CD4-positive, alpha-beta T cell treated with Interleukin-21 for 1 hour (primary cell): ENCODE measurements around the gene KBTBD3.

Experiments
- DNase-seq: peaks from one replicate; pipeline ENCODE4 v3.0.0-alpha.2; 2020

The KBTBD3 gene, protein sequence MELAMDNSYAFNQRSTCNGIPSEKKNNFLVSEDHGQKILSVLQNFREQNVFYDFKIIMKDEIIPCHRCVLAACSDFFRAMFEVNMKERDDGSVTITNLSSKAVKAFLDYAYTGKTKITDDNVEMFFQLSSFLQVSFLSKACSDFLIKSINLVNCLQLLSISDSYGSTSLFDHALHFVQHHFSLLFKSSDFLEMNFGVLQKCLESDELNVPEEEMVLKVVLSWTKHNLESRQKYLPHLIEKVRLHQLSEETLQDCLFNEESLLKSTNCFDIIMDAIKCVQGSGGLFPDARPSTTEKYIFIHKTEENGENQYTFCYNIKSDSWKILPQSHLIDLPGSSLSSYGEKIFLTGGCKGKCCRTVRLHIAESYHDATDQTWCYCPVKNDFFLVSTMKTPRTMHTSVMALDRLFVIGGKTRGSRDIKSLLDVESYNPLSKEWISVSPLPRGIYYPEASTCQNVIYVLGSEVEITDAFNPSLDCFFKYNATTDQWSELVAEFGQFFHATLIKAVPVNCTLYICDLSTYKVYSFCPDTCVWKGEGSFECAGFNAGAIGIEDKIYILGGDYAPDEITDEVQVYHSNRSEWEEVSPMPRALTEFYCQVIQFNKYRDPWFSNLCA

DNA sequence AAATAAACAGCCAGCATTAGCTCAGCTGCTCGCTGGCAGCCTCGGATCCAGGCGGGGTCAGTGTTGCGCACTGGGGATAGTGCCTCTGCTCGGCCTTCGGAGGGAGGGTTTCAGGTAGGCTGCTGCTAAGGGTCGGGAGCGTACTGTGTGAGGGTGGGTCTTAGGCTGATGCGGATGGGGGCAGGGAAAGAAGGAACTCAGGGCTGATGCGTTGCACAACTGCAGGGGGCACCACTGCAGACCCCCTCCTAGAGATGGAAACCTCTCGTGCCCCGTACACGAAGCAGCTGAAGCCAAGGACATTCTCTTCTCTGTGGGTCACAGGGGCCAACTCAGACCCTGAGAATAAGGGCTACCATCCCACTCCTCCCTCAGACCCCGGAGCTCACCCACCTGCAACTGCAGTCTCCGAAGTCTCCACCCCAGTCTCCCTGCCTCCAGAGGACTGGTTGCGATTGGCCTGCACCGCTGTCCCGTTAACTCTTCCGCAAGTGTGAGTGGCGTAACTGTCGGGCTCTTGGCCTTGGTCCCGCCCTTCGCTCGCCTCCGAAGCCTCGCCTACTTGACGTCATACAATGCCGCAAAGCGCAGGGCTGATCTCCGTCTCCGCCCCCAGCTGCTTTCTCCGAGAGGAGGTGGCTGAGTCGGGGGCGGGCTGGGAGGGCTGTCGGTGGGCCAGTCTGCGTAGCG lies at the start of gene KBTBD3:
KBTBD3 (minus strand) TSS at position 429 of the 690 bp plus-strand sequence. CDS start 18,250 bp downstream, outside the sequence.
- peak; percentile 99 for DNase-seq

DNA sequence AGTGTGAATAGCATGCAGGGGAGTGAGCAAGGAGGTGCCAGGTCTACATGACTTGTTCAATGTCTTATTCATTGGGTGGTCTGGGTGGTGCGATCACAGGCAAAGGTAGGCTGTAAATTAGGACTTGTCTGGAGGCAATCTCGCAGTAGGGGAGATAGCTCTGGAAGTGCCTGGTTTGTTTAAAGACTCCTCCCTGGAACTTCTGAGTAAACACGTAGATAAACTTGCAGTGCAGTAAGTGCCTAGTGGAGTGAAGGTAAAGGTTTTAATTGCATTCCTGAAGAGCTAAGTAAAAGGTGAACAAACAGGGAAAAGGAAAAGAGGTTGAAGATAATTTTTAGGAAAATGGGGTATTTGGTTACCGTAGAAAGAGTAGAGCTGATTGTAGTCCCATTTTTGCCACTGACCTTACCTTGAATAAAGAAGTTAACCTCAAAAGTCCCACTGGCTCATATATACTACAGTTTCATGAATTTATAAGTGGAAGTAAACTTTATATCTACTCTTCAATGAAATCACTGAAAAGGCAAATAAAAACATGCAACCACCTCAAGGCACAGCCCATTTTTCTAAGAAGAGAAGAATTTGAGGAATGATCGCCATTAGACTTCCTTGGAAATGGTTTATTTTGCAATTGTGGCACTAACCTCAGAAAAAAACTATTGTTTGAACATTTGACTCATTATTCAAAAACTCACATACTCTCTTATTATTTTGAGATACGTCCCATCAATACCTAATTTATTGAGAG lies 44.6 kb upstream of the KBTBD3 start:
- DNase-seq: no peak

DNA sequence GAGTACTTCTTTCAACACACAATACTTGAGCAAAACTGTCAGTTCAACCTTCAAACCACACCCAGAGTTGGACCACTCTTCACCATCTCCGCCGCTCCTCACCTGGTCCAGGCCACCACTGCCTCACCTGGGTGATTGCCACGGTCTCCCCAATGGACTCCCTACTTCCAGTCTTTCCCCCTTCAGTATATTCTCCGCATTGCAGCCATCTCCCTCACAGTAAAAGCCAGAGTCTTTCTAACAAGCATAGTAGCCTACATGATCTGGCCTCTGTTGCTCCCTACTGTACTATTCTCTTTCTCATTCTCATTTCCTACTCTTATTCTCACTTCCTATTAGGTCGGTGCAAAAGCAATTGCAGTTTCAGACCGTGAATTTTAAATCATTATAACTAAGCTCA lies 28.8 kb upstream of the KBTBD3 start:
- no peak for DNase-seq

DNA sequence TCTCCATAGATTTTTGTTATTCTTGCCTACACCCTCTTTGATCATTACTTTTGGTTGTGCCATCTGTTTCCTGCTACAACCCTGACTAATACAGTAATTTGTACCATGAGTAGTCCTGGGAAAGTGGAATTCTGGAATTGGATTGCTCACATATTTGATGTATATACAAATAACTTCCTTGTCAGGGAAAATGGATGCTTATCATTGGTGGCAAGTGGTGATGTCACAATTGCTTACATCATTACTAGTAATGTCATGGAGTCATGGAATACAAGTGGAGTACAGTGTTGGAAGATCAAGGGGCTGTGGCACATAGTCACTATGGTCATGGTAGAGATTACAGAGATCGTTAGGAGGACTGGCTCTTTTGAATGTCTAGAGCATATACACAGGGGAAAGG lies 24.7 kb upstream of the KBTBD3 start:
- DNase-seq: no peak

DNA sequence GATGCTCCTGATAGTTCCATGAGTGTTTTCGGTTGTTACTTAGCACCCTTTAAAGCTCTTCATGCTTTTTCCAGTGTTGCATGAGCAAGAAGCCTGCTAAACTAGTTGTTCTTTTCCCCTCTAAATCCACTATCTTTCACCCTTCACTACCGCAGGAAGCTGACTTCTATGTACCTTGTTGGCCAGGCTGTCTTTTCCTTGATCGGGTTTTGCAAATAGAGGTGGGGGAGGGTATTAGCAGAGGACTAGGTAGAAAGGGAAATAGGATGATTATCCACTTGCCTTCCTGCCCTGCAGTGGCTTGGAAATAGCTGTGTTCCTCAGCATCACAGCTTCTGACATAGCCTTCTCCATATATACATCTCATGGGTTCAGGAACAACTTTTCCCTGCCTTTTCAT lies 24.2 kb upstream of the KBTBD3 start:
- DNase-seq: no peak

DNA sequence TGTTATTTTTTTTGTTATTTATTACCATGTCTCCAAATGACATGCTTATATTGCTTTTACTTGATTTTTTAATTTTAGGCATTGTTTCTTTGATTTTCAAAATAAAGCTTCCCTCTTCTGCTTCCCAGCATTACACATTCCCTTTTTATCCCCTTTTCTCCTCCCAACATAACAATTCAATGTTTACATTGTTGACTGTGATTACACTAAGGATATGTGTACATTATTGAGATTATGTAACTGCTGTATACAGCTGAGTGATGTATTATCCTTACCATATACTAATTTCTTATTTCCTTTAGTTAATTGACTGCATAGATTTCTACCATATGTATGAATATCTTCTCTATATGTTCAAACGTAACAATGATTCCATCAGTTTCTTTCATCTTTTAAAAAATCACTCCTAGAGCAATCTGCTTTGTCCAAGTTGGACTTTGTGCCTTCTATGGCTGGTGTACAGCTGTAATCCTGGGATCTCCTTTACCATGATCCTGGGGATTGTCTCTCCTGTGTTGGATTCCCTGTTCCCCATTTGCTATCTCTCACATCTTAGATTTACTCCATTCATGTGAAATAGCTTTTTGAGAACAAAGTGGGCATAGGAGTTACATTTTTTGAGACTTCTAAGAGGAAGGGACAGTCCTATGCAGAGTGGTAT lies 21.9 kb upstream of the KBTBD3 start:
- DNase-seq: no peak

DNA sequence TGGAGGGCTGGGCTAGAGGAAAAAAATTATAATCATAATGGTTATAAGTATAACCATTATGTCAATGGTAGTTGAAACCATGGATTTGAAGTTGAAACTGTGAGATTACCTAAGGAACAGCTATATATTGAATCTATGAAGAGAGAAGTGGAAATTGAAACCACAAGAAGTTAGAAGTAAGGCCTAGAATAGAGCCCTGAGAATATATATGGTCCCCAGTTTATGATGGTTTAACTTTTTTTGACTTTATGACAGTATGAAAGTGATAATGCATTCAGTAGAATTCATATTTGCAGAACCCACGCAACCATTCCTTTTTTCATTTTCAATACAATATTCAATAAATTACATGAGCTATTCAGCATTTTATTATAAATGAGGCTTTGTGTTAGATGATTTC lies 15.3 kb upstream of the KBTBD3 start:
- DNase-seq: no peak

DNA sequence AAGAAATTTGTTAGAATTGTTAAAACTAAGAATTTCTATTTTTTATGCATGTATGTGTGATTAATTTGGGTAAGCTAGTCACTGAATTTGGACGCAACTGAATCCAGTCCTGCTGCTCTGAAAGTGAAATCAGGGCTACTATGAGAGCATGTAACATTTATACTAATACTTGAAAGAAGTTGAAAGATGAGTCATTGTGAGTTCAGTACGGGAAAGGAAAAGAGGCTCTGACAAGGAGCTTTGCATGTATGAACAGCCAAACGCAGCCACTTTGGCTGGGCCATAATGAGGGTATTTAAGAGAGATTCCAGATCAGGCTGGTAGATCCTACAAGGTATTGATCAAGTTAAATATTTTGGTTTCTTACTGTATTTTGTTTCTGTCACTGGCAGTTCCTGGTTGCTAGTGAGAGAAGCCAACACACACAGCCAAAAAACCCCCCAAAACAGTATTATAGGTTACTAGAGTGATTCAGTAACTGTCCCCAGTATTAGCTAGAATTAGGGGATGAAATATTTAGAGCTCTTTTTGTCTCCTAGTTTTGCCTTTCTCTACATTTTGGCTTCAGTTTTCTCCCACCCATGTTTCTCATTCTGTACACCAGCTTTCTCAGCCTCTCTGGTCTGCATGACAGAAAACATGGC lies 14.5 kb upstream of the KBTBD3 start:
- DNase-seq: no peak

DNA sequence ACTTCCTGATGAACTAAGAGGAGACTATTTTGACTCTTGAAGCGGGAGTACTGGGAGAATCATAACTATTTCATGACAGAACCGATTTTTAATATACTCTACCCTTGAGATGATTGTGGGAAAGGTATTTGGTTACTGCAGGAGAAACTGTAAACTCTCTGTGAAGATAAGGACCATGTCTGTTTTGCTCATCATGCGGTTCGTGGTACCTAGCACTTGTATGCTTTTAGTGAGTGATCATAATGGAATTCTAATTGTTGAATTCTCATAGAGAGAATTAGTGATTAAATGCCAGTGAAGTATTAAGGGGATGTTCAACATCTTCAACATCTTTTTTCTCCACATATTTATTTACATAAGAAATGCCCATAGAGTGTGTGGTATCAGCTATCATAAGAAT lies 11.7 kb upstream of the KBTBD3 start:
- DNase-seq: no peak

DNA sequence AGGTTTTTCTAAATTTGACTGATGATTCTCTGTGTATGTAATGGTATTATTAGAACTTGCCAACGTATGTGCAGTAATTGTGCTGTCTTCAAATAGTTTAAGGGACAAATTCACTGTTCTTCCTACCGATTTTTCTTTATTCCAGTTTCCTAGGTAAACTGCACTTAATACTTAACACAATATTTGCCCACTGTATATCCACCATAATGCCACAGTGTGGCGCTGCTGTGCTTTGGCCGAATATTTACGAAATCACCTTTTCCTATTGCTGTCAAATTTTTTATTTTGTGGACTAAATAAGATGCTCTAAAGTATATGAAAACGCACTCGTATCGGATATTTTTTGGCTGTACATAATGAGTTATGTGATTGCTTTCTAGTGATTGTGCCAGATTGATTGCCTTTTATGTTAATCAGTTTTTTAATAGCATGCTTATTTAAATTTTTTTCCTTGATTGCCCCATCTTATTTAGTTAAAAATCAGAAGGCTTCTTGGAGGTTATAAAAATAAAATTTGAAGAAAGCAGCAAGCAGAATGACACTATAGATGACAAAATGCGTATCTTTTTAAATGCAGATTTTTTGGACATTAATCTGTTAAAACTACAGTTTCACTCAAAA lies 10.8 kb upstream of the KBTBD3 start:
- peak; percentile 52 for DNase-seq

DNA sequence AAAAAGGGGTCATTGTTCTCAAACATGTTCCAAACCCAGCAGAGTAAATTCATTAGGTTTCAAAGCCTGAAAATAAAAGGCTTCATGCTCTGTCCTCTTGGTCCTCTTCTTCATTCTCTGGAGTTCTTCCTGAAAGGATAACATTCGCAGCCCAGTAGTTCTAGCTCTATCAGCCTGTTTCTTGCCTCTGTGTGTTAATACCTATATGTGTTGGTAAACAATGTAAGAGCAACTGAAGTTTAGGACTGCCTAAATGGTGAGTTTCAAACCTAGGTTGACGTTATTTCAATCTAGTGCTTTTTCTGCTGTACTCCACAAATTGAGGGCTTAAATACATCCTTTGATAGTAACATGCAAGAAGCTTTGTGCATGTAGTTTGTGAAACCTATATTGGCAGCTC lies 9.7 kb upstream of the KBTBD3 start:
- DNase-seq: no peak

DNA sequence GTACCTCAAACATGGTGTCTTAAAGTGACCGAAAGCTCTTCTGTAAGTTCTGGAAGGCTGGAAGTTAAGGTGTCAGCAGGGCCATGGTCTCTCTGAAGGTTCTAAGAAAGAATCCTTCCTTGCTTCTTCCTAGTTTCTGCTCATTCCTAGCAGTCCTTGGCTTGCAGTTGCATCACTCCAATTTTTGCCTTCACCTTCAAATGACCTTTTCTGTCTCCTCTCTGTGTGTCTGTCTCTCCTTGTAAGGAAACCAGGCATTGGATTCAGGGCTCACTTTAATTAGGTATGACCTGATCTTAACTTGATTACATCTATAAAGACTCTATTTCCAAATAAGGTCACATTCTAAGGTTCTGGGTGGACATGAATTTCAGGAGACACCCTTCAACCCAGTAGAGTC lies 9.0 kb upstream of the KBTBD3 start:
- DNase-seq: no peak

DNA sequence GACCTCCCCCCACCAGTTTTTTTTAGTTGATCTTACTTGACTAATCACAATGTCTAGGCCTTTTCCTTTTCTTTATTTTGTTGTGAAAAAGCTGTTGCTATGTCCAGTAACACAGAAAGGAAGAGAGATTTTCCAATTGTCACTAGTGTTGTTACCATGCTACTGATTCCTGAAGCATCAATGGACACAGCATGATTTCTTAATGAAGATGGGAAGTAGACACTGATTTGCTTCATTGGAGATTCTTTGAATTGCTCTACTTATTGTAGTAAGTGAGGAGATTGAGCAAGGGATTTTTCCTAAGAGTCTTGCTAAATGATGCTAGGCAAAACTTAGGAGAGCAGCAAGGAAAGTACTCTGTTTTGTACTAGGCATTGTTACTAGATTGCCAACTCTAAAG lies 4.9 kb upstream of the KBTBD3 start:
- no peak for DNase-seq

DNA sequence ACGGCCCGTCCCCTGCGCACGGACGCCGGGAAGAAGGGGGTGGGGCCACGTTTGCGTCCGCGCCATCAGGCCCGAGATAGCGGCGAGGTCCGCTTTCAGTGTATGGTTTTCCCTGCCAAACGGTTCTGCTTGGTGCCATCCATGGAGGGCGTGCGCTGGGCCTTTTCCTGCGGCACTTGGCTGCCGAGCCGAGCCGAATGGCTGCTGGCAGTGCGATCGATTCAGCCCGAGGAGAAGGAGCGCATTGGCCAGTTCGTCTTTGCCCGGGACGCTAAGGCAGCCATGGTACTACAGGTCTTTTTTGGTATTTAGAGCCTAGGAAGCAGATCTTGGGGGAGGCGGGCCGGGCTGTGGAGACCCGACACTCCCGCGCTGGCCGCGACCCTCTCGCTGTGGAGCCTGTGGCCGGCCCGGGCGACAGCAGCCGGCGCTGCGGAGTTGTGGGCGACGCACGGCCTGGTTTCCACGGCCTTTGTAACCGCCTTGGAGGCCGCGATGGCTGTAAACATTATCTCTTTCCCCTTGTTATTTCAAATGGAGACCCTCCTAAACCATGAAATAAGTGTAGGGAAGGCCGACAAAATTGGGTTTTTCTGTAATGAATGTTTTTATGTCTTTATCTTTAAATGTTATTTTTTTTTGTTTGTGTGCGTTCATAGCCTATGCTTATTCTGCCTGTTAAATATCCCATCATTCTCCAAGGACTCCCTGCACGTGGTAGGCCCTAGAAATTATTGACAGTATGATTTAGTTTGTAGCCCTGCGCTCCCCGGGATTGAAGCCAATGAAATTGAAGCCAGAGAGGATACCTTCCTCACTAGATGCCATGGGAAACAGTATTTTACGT lies 685 bp upstream of the KBTBD3 start, which contains the start of gene AASDHPPT:
AASDHPPT (plus strand) TSS at position 54 of the 847 bp plus-strand sequence; CDS start at position 103, 49 bp downstream.
- DNase-seq: peak; percentile 5

DNA sequence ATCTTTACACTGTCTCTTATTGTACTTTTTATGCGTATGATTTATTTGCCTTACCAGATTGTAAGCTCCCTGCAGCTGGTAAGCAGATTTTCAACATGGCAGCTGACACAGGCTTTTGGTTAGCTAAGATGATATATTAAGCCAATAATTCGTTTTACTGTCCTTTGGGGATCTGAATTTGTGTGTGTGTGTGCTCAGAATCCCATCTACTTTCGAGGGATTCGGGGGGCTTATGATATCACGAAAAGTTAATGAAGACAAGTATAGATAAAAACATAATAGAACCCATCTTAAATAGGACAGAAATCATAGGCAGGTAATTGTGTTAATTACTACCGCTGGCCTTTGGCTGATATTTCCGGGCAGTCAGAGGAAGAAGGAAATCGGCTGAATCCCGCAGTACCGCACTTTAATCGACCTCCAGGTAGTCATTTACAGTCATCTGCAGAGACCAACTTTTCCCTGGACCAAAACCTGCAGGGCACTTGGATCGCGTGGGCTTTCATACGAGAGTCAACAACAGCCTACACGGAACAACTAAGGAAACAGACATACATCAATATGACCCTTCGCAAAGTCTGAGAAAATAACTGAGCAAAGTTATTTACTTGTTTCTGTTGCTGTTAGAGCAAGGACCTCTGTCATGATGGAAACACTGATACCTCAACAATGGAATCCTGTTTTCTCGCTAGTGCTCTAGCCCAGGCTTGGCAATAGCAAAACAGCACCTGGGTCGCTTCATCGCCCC lies 802 bp downstream of the KBTBD3 start:
- DNase-seq: no peak

DNA sequence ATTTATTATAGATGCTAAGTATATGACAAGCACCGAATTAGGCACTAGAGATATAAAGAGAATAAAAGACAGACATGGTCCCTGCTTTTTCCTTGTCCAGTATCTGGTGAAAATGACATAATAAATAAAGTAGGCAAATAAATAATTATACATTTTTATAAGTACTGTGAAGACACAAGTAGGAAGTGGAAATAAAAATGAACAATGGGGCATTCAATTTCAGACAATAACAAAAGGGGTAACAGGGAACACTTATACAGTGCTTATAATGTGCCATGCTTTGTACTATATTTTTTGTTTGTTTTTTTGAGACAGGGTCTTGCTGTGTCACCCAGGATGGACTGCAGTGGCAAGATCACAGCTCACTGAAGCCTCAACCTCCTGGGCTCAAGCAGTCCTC lies 4.3 kb downstream of the KBTBD3 start:
- DNase-seq: no peak

DNA sequence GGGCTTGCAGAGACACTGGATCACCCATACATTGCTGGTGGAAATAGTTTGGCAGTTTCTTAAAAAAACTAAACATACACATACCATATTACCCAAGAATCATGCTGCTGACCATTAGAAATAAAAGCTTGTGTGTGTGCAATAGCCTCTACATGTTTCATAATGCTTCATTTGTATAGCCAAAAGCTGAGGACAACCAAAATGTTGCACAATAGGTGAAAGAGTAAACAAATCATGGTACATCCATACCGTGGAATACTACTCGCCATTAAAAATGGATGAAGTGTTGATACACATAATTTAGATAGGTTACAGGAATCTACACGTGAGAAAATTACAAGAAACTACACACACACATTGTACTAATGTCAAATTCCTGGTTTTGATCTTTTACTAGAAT lies 6.5 kb downstream of the KBTBD3 start:
- no peak for DNase-seq

DNA sequence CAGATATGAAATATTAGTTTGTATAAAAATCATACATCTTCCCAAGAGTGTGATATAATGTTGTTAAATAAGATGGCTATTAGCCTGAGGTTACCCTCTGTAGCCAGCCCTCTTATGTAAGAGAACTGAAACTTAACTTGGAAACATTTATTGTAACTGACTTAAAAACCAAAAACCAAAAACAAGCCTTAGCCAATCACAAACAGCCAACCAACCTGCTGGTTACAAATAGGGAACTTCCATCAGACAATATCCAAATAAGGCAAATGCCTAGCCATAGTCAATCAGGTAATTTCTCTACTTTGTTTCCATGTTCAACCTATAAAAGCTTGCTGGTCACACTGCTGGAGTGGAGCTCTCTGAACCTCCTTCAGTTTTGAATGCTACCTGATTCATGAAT lies 14.1 kb downstream of the KBTBD3 start:
- no peak for DNase-seq
